DMS153 treated with DMSO at 0.1 percent for 48 hours (cell line): Measurements from ENCODE around the gene S1PR2.
A peak's percentile ranks its signal among the peaks of the same experiment; 100 is the strongest.

ENCODE experiments used
- DNase-seq: peaks from one replicate; lab custom pipeline; 2025; ENCODE audit not compliant: unreplicated experiment; lab: John Stamatoyannopoulos, UW

The S1PR2 gene

GRCh38 chr19:10230861-10231611, at the start of gene S1PR2:
TSS of gene S1PR2 (minus strand) at chr19:10231331. CDS start at chr19:10224905, 6,426 bp downstream.
- peak; percentile 55 for DNase-seq

GRCh38 chr19:10279737-10280442, 48.8 kb upstream of the S1PR2 start:
- DNase-seq, result no peak

DNA sequence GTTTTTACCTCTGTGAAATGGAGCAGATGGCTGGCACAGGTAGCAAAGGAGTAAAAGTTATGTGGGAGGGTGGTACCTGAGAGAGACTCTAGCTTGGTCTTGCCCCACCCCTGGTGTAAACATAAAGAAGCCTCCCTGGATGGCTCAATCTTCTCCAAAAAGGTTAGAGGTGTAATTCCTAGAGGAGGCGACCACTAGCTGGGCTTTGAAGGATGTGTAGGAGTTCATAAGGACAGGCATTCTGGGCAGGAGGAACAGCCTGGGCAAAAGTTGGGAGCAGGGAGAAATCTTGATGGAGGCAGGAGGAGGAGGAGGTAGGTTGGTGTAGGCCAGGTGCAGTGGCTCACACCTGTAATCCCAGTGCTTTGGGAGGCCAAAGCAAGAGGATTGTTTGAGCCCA, 47.8 kb upstream of the S1PR2 start:
- no peak for DNase-seq

DNA sequence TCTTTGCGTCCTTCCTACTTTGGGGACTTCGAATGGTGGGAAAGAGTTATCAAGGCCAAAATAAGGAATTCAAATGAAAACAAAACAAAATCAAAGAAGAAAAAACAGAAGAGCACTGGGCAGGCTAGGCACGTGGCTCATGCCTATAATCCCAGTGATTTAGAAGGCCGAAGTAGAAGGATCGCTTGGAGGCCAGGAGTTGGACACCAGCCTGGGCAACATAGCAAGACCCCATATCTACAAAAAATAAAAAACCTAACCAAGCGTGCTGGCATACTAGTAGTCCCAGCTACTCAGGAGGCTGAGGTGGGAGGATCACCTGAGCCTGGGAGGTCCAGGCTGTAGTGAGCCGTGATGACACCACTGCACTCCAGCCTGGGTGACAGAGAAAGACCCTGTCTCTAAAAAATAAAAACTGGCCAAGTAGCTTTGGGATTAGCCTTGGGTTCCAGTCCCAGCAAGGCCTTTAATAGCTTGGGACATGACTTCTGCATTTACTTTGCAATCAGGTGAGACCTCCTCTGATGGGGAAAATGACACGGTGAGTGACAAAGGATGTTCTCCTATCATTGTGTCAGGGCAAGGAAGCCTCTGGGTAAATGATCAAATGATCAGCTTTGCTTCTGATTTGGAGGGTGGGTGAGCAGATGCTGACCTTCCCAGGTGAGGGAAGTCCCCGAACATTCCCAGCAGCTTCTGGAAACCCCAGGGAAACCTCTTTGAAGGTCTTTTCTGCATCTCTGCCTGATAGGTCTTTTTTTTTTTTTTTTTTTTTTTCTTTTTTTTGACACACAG, 46.9 kb upstream of the S1PR2 start:
- no peak for DNase-seq

GRCh38 chr19:10274589-10274988, 43.5 kb upstream of the S1PR2 start:
- no peak for DNase-seq

DNA sequence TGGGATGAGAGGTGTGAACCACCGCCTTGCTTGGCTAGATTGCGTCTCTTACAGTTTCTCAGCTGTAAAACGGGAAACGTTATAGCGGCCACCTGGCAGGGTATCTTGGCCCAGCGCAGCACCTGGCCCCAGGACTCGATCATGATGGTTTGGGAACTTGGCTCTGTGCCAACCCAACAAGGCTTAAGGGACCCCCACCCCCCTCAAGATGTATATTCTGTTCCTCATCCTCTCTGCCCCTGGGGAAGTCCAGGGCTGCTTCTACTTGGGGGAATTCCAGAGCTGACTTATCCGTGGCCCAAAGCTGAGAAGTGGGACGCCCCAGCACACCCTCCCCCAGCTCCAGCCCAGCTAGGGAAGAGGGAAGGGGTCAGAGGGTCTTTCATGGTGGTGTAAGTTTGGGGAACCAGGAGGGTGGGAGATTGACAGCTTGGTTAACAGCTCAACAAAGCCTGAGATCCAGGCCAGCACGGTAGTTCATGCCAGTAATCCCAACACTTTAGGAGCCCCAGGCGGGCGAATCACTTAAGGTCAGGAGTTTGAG, 40.5 kb upstream of the S1PR2 start:
- no peak for DNase-seq

- DNase-seq, result no peak
Measured at GRCh38 chr19:10270616-10271394, 39.7 kb upstream of the S1PR2 start, which contains the start of gene ICAM1. TSS of gene ICAM1 (plus strand) at chr19:10271120. CDS start at chr19:10271160, 40 bp downstream.

DNA sequence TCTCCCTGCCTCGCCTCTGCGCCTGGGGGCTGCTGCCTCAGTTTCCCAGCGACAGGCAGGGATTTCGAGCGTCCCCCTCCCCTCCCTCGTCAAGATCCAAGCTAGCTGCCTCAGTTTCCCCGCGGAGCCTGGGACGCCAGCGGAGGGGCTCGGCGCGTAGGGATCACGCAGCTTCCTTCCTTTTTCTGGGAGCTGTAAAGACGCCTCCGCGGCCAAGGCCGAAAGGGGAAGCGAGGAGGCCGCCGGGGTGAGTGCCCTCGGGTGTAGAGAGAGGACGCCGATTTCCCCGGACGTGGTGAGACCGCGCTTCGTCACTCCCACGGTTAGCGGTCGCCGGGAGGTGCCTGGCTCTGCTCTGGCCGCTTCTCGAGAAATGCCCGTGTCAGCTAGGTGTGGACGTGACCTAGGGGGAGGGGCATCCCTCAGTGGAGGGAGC, 39.1 kb upstream of the S1PR2 start:
- DNase-seq, result no peak

GRCh38 chr19:10269333-10270179, 38.4 kb upstream of the S1PR2 start:
- DNase-seq, result peak; percentile 35

DNA sequence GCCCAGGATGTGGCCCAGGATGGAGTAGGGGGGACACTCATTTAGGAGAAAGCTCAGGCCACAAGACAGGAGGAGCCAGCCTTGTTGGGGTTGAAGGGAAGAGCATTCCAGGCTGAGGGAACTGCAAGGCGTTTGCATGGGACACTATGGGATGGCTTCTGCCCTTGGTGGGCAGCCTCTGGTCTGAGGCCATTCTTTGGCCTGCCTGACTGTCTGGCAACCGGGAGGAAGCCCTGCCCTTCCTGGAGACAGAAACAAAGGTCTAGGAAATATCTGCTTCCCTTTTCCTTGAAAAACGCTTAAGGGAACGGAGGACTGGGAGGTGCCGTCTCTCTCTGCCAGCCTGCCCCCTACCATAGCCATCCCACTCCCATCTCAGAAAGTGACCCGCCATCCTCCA, 36.9 kb upstream of the S1PR2 start:
- no peak for DNase-seq

DNA sequence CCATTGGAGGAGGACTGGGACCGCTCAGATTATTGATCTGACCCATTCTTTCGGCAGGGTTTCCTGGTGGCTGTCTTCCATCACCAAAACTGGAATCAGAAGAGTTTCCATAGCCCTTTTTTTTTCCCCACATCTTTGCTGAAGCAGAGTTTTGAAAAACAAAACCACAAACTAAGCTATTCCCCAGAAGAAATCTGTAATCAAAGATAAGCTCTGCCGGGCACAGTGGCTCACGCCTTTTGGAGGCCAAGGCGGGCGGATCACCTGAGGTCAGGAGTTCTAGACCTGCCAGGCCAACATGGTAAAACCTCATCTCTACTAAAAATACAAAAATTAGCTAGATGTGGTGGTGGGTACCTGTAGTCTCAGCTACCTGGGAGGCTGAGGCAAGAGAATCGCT, 35.6 kb upstream of the S1PR2 start:
- DNase-seq, result no peak

DNA sequence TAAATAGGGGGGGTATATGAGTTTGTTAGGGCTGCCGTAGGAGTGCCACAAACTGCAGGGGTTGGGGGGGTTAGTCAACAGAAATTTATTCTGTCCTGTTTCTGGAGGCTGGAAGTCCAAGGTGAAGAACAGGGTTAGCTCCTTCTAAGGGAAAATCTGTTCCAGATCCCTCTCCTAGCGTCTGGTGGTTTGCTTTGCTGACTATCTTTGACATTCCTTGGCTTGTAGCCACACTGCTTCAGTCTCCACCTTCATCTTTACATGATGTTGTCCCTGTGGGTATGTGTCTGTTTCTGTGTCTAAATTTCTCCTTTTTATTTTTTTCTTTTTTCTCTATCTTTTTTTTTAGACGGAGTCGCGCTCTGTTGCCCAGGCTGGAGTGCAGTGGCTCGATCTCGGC, 31.6 kb upstream of the S1PR2 start:
- no peak for DNase-seq

- DNase-seq, result no peak
Measured at GRCh38 chr19:10260141-10260584, 29.0 kb upstream of the S1PR2 start.

- no peak for DNase-seq
Measured at GRCh38 chr19:10259162-10259905, 28.2 kb upstream of the S1PR2 start.

DNA sequence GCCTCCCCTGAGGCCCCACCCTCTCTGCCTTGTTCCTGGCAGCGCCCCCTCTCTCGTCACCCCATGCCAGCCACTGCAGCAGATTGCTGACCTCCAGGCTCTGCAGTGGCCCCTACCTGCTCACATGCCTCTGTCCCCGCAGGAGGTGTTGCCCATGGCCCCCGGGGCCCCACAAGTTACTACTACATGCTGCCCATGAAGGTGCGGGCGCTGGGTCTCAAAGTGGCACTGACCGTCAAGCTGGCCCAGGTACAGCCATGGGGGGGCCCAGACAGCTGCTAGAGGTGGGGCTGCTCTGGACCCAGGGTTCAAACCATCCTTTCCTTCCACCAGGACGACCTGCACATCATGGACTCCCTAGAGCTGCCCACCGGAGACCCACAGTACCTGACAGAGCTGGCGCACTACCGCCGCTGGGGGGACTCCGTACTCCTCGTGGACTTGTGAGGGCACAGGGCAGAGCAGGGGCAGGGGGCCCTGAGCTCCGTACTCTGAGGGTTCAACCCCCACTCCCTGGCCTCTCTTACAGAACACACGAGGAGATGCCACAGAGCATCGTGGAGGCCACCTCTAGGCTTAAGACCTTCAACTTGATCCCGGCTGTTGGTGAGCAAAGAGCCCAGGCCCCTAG, 27.1 kb upstream of the S1PR2 start:
- DNase-seq, result no peak

DNA sequence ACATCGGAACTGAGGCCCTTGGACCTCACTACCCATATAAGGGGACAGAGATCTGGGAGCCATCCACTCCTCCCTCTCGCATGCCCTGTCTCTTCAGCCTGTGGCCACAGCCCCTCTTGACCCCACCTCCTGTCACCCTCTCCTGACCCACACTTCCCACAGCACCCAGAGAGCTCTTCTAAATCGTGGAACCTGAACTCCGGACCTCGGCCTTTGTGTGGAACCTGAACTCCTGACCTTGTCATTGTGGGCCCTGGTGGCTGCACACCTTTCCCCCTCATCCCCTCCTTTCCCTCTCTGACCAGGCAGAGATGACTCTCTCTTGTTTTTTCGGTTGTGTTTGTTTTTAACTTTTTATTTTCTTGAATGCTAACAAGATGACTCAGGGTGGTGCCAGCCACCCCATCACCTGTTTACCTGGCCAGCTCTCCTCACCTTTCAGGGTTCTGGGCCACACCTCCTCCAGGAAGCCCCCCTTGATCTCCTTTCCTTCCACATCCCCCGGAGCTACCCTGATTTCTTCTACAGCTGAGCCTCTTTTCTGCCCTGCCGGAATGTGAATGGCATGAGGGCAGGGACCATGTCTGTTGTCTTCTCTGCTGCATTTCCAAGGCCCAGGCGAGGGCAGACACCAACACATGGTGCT, 26.0 kb upstream of the S1PR2 start:
- no peak for DNase-seq

DNA sequence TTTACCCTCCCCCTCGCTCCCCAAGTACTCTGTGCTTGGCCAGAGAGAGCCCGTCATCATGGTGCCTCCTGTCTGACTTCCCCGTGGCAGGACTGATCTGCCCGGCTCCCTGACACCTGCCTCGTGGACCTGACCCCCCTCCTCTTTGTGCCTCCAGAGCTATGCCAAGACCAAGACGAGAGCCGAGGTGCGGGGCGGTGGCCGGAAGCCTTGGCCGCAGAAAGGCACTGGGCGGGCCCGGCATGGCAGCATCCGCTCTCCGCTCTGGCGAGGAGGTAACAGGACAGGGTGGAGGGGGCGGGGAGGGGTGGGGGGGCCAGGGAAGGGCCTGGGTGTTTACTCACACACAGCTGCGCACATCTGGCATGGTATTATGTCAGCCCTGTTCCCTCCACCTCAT, 25.4 kb upstream of the S1PR2 start:
- no peak for DNase-seq

DNA sequence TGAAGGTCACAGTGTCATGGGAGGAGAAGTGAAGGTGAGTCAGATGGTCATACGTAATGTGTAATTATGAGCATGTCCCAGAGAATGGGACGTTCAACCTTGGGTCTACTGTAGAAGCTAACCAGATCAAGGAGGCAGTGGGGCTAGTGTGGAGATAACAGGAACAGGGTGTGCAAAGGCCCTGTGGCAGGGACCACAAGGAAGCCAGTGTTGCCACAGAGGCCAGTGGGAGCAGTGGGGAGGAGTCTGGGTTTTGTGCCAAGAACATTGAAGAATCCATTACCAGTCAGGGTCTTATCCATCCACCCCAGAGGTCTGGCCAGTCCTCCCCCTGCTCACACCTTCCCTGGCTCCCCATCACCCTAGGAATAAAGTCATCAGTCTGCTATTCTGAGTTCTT, 24.2 kb upstream of the S1PR2 start:
- no peak for DNase-seq
